HEK293T (cell line): ENCODE results near the gene PARK7.

ENCODE experiments used
- BHLHE40 ChIP-seq: fragments of 450-650 bp; IDR thresholded peaks from 2 replicates; pipeline ENCODE4 v1.6.1; 2016; ENCODE audit warnings: mild to moderate bottlenecking, moderate library complexity, borderline replicate concordance
- FOXM1 ChIP-seq: fragments of 450-650 bp; IDR thresholded peaks from 2 replicates; pipeline ENCODE4 v1.6.1; 2017; ENCODE audit warnings: mild to moderate bottlenecking, borderline replicate concordance
- NFRKB ChIP-seq: fragments of 450-650 bp; IDR thresholded peaks from 2 replicates; pipeline ENCODE4 v1.6.1; 2016; ENCODE audit warnings: mild to moderate bottlenecking, moderate library complexity
- SP1 ChIP-seq: fragments of 450-650 bp; IDR thresholded peaks from 2 replicates; pipeline ENCODE4 v1.6.1; 2017
- SUZ12 ChIP-seq: fragments of 450-650 bp; IDR thresholded peaks from 2 replicates; pipeline ENCODE4 v1.6.1; 2016; ENCODE audit warnings: mild to moderate bottlenecking
- TARDBP ChIP-seq: fragments of 450-650 bp; IDR thresholded peaks from 2 replicates; pipeline ENCODE4 v1.6.1; 2016

DNA sequence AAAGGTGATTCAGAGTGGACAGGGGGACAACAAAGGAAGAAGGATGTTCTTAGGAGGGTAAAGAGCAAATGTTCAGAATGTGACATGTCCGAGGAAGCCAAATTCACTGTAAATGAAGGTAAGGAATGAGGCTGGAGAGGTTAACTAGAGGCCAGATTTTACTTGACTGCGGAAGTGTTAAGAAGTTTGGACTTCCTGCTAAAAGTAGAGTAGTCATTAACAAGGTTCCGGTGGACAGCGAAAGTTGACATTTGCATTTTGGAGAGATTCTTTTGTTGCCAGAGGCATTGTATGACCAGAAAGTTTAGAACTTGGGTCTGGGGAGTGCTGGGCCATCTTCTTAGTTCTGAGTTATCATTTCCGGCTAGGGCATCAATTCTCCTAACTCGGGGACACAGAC lies 71.8 kb downstream of the PARK7 start:
- TF ChIP-seq SUZ12 (no peak), TARDBP (no peak), FOXM1 (no peak), NFRKB (no peak), SP1 (no peak), BHLHE40 (no peak)
